ENCODE measurements around the gene NAXE. TPM values are rescaled to one million over a fixed set of nuclear protein-coding genes. Genes with fewer than 3 reads are reported as not detected.

The NAXE gene
- total RNA-seq, 1 experiment from 2014 or later = 96.6 TPM

GRCh38 chr1:156571919-156572662 lies 19.5 kb upstream of the NAXE start, which contains the start of gene IQGAP3:
Gene IQGAP3, minus strand, starts transcription at chr1:156572565. Its CDS starts 36 bp downstream, at chr1:156572529.
- Histone ChIP-seq H4K5ac (ENCODE audit: insufficient read length, low read depth, low read length) (no peak within 1 kb of the TSS), H2BK20ac (ENCODE audit: low read depth, low read length, poor library complexity, severe bottlenecking) (no peak within 1 kb of the TSS), H3K23ac (ENCODE audit: insufficient read length, low read depth, low read length) (no peak within 1 kb of the TSS), H2BK5ac (ENCODE audit: insufficient read length, low read length) (no peak within 1 kb of the TSS), H2AFZ (ENCODE audit: low read length) (no peak within 1 kb of the TSS), H3K4ac (ENCODE audit: low read depth, low read length) (no peak within 1 kb of the TSS), H2AK5ac (ENCODE audit: insufficient read length, low read length) (no peak within 1 kb of the TSS), H4K91ac (ENCODE audit: insufficient read length, low read depth, low read length) (no peak within 1 kb of the TSS), H4K20me1 (ENCODE audit: control insufficient read depth, insufficient read depth, insufficient read length) (no peaks in the 10 kb centered on the region), H3K4me1 (ENCODE audit: insufficient read depth, low read length) (no peaks in the 10 kb centered on the region; the same call in 1 of the 2 replicates), H2BK120ac (ENCODE audit: low read depth, low read length, poor library complexity, severe bottlenecking) (no peak within 1 kb of the TSS), H4K8ac (replicated peaks; ENCODE audit: insufficient read length, low read depth, low read length) (no peak within 1 kb of the TSS), H3K14ac (ENCODE audit: insufficient read depth, low read length) (0 out of 2 replicates have a peak within 1 kb of the TSS, but pooled peaks have one; percentile 11), H3K27ac (ENCODE audit: insufficient read length, low read depth, low read length) (no peak within 1 kb of the TSS), H2BK15ac (ENCODE audit: low read depth, low read length) (no peak within 1 kb of the TSS), H2BK12ac (ENCODE audit: insufficient read length, low read depth, low read length) (no peak within 1 kb of the TSS), H3K9ac (ENCODE audit: extremely low read depth, insufficient read length, low read length) (peak within 1 kb of the TSS; percentile 38), H3K79me2 (ENCODE audit: insufficient read depth, low read length) (no peaks in the 10 kb centered on the region; the same call in 1 of the 2 replicates), H3K79me1 (ENCODE audit: insufficient read depth, low read depth, low read length, poor library complexity, severe bottlenecking) (no peaks in the 10 kb centered on the region), H3K27me3 (ENCODE audit: insufficient read depth, low read length) (no peaks in the 10 kb centered on the region), H3T11ph (ENCODE audit: low read length) (no peak within 1 kb of the TSS), H3K56ac (ENCODE audit: insufficient read length, low read depth, low read length) (no peak within 1 kb of the TSS), H3K23me2 (ENCODE audit: insufficient read length, low read depth, low read length, poor library complexity, severe bottlenecking) (no peaks in the 10 kb centered on the region), H3K4me2 (ENCODE audit: insufficient read depth, insufficient read length, low read length) (peak within 1 kb of the TSS; percentile 80), H3K18ac (ENCODE audit: insufficient read length, low read depth, low read length) (no peak within 1 kb of the TSS), H3K9me3 (ENCODE audit: control insufficient read depth, low read depth, low read length) (no peaks in the 10 kb centered on the region)
- Mint-ChIP-seq H3K4me3 (peak within 1 kb of the TSS; percentile 95 to 100), H3K36me3 (ENCODE audit: insufficient read depth in 1 of 3, low read depth in 3 of 3) (peaks cover 6 to 22% (median 21%) of the 10 kb centered on the region in 3 experiments; a peak in 5 of 7 replicates), H3K27me3 (ENCODE audit: low read depth) (peaks cover 7% of the 10 kb centered on the region), H3K27ac (peak within 1 kb of the TSS in 2 of 3 experiments; percentile 11 to 78; a peak in 4 of 7 replicates), H3K4me1 (peaks cover 14 to 15% of the 10 kb centered on the region in 2 experiments), H3K9me3 (no peaks in the 10 kb centered on the region)
- no peak for TF ChIP-seq CTCF (conservative IDR thresholded peaks at IDR 0.05)
- no CpG with 5 or more reads among the region's 38 CpGs for WGBS (ENCODE audit: extremely low coverage, insufficient read length, low lambda C conversion rate)
- peak; percentile 92 for DNase-seq

Data from H9 (cell line).